Measurements from ENCODE around the gene STARD6.

GRCh38 chr18:54327818-54328217 lies 29.8 kb downstream of the STARD6 start:
- TF ChIP-seq EZH2phosphoT487 (IDR thresholded peaks at IDR 0.05; ENCODE audit: insufficient read depth, low read depth) (no peak), EZH2 (IDR thresholded peaks at IDR 0.05; ENCODE audit: insufficient read depth, poor library complexity, severe bottlenecking) (no peak)
